Kidney capillary endothelial cell (primary cell): Measurements from ENCODE around the gene DTX1.
"Not testable (repeated sequence)": the region's sequence is repeated elsewhere in the genome, so short reads cannot be mapped to it uniquely, and the experiment has no call there.

Source experiments
- DNase-seq: peaks from one replicate; pipeline ENCODE4 v3.0.0-alpha.2; 2018; ENCODE audit warnings: low spot score

The DTX1 gene

DNA sequence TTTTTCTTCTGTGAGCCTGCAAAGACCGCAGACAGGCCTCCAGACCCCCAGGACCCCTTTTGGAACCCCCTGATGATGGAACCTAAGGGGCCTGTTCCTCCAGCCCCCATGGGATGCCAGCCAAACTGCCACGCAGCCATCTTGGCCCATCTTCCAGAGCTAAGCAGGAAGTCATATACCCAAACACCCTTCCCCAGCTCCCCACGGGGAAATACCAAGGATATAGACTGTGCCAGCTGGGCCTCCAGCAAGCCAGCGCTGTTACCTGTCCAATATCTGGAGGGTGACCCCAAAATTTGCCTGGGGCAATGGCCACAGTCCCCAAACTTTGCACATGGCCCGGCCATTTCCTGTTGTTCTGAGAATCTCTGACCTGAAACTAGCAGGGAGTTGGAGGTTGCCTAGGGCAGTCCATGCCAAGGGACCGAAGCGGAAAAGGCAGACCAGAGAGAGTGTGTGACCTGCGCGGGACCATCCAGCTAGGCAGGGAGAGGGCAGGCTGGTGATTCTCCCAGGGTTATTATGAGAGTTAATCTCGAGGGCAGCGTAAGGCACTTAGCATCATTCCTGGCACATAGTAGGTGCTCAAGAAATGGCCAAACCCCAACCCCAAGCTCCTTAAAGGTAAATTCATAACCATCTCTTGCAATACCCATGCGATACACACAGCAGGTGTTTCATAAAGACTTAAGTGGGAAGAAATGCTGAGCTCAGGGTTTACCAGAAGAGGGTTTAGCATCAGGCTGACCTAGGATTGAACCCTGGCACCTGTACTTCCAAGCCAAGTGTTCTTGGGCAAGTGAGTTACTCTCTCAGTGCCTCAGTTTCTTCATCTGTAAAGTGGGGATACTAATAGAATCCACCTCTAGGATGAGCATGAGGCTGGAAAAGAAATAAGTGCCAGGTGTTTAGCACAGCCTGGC is 81.6 kb downstream of the DTX1 start:
- no peak for DNase-seq

DNA sequence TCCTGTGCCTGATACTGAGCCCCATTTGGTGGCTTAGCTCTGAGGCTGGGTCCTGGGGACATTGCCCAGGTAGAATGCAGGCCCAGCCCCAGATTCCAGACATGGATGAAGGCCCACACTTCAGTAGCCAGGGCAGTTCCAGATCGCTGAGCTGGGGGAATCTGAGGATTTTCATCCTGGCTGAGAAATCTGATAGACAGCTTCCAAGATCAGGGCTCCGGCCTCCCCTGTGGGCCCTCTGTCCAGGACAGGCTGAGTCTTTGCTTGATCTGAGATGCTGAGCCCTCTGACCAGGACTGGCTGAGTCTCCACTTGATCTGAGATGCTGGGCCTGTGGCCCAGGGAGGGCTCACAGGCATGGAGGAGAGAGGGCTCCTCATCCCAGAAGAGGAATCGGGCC is 82.3 kb downstream of the DTX1 start:
- DNase-seq = no peak

GRCh38 chr12:113140706-113141105 is 84.2 kb downstream of the DTX1 start:
- no peak for DNase-seq

DNA sequence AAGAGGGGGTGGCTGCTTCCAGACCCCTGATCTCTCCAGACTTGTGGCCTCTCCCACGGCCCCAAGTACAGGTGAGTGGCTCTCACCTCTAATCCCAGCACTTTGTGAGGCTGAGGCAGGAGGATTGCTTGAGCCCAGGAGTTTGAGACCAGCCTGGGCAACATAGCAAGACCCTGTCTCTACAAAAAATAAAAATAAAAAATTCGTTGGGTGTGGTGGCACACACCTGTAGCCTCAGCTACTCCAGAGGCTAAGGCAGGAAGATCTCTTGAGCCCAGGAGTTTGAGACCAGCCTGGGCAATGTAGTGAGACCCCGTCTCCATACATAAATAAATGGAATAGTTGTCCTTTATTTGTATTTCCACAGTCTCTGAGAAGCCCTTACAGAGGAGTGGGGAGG is 85.2 kb downstream of the DTX1 start:
- not testable (repeated sequence) for DNase-seq

DNA sequence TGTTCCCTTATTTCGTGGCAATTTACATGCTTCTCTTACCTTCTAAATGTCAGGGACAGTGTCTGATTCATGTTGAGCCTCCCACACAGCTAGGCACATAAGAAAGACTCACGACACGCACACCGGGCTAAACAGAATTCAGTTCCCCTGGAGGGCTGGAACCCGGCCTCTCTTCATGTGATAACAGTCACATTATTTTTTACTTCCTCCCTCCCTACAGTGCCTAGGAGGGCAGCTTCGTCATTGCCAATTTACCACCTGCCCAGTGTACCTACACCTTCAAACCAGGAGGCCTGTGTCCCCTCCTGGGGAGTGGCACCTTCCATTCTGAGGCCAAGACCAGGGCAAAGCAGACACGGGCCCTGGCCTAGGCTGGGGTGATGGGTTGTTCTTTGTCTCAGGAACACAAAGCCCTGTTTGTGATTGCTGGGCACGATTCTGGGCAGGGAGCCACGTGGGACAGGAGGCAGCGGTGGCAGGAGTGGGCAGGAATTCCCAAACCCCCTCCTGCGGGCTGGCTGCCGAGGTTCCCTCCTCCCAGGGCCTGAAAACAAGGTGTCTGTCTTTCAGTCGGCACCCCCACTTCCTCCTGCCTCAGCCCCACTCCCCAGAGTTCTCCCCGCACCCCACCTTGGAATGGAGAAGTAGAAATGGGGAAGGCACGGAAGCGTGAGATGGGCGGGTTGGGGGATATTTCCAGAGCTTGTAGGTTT is 85.8 kb downstream of the DTX1 start:
- DNase-seq = no peak

GRCh38 chr12:113142886-113143332 is 86.4 kb downstream of the DTX1 start:
- no peak for DNase-seq

DNA sequence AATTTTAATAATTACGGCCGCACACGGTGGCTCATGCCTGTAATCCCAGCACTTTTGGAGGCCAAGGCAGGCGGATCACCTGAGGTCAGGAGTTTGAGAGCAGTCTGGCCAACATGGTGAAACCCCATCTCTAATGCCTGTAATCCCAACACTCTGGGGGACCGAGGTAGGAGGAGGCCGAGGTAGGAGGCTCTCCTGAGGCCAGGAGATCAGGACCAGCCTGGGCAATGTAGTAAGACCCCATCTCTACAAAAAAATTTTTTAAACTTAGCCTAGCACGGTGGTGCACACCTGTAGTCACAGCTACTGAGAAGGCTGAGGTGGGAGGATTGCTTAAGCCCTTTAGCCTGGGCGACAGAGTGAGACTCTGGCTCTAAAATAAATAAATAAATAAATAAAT is 87.4 kb downstream of the DTX1 start:
- no peak for DNase-seq

GRCh38 chr12:113144806-113145205 is 88.3 kb downstream of the DTX1 start:
- no peak for DNase-seq

GRCh38 chr12:113145720-113146551 is 89.4 kb downstream of the DTX1 start:
- no peak for DNase-seq

- no peak for DNase-seq
These were observed 90.5 kb downstream of the DTX1 start for GRCh38 chr12:113146999-113147398.
